ENCODE measurements around the gene MRPL28. TPM values are rescaled to one million over a fixed set of nuclear protein-coding genes. Genes with fewer than 3 reads are reported as not detected.
"Not testable (repeated sequence)": the region's sequence is repeated elsewhere in the genome, so short reads cannot be mapped to it uniquely, and the experiment has no call there.

Gene MRPL28
- total RNA-seq = 10 to 100 TPM; 57.9 to 68.2 (median 63.0) TPM

GRCh38 chr16:370443-370842 is at the start of gene MRPL28:
Gene MRPL28 (minus strand): TSS chr16:370538. CDS start chr16:370218, 320 bp downstream.
- H3K27me3 ChIP-seq = no peaks in the 10 kb centered on the region
- H3K4me3 ChIP-seq = peak within 1 kb of the TSS; percentile 42 to 73 (median 56)
- no peak for TF ChIP-seq POLR2A (IDR thresholded peaks at IDR 0.05)
- TF ChIP-seq, protein P1, sequence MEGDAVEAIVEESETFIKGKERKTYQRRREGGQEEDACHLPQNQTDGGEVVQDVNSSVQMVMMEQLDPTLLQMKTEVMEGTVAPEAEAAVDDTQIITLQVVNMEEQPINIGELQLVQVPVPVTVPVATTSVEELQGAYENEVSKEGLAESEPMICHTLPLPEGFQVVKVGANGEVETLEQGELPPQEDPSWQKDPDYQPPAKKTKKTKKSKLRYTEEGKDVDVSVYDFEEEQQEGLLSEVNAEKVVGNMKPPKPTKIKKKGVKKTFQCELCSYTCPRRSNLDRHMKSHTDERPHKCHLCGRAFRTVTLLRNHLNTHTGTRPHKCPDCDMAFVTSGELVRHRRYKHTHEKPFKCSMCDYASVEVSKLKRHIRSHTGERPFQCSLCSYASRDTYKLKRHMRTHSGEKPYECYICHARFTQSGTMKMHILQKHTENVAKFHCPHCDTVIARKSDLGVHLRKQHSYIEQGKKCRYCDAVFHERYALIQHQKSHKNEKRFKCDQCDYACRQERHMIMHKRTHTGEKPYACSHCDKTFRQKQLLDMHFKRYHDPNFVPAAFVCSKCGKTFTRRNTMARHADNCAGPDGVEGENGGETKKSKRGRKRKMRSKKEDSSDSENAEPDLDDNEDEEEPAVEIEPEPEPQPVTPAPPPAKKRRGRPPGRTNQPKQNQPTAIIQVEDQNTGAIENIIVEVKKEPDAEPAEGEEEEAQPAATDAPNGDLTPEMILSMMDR (IDR thresholded peaks at IDR 0.05) = no peak
- peak within 1 kb of the TSS; percentile 61 to 84 (median 76) for H3K27ac ChIP-seq
- intact Hi-C loops (cut with DNase I) = no loop called here
- H3K4me1 ChIP-seq = peaks cover 16 to 25% (median 16%) of the 10 kb centered on the region in 3 donors
- WGBS, 2 donors = 2 to 4% methylated on average over 11 to 14 of the region's 30 CpGs
- no peaks in the 10 kb centered on the region for H3K9me3 ChIP-seq
- DNase-seq = peak; percentile 82
- H3K36me3 ChIP-seq = peaks cover 14 to 77% (median 27%) of the 10 kb centered on the region in 3 donors

DNA sequence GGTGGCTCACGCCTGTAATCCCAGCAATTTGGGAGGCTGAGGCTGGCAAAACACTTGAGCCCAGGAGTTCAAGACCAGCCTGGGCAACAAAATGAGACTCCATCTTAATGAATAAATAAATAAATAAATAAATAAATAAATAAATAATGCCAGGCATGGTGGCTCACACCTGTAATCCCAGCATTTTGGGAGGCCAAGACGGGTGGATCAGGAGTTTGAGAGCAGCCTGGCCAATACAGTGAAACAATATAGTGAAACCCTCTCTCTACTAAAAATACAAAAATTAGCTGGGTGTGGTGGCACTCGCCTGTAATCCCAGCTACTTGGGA is 44.8 kb upstream of the MRPL28 start:
- DNase-seq; intact Hi-C loops (cut with DNase I); H3K27me3 ChIP-seq; H3K27ac ChIP-seq; H3K4me3 ChIP-seq; H3K9me3 ChIP-seq; H3K4me1 ChIP-seq: not testable (repeated sequence)
- WGBS, 2 donors = 75 to 95% methylated on average over 2 to 3 of the region's 3 CpGs
- peaks cover 0 to 22% (median 5%) of the 10 kb centered on the region in 3 donors for H3K36me3 ChIP-seq

- Histone ChIP-seq H3K4me3 (no peak overlapping the region), H3K4me1 (no peaks in the 10 kb centered on the region), H3K36me3 (peaks cover 0 to 28% (median 5%) of the 10 kb centered on the region in 3 donors), H3K9me3 (no peaks in the 10 kb centered on the region), H3K27ac (no peak overlapping the region), H3K27me3 (no peaks in the 10 kb centered on the region)
- DNase-seq = no peak
- intact Hi-C loops (cut with DNase I) = no loop called here
- 76% methylated on average over 19 of the region's 21 CpGs; no CpG with 5 or more reads in 1 of the 2 donors for WGBS, 2 donors
- TF ChIP-seq, protein P1 (IDR thresholded peaks at IDR 0.05) = no peak
- TF ChIP-seq POLR2A (IDR thresholded peaks at IDR 0.05) = no peak
Measured at GRCh38 chr16:414395-415169, 44.2 kb upstream of the MRPL28 start.

DNA sequence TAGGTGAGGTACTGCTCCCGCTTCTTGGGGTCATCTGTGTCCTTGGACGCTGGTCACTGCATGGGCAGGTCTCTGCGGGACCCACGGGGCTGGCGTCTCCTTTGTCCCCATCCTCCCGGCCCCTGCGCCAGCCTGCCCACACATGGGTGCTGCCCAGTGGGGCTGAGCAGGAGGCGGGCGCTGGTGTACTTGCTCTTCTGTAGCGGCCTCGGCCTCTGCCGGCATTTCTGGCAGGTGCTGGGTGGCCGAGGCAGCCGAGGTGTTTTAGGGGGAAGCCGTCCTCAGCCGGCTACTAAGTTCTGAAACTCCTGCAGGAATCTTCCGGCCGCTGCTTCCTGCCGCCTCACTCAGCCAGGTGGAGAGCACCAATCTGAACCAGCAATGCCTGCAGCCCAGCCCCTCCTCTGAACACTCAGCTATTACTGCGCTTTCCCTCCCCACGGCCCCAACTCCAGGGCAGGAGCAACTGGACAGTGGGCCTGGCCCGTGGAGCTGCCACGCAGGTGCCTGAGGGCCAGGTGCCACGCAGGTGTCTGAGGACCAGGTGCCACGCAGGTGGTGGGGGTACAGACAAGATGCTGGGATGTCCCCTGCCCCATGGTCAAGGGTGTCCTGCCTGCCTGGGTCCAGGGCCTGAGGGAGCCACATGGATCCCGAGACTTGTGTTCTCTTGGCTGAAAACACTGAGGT is 41.4 kb upstream of the MRPL28 start:
- no peaks in the 10 kb centered on the region for H3K9me3 ChIP-seq
- no peaks in the 10 kb centered on the region for H3K27me3 ChIP-seq
- no peak for TF ChIP-seq POLR2A (IDR thresholded peaks at IDR 0.05)
- TF ChIP-seq, protein P1 (IDR thresholded peaks at IDR 0.05) = no peak
- DNase-seq = no peak
- 93 to 100% methylated on average over 1 to 21 of the region's 26 CpGs for WGBS, 2 donors
- intact Hi-C loops (cut with DNase I) = no loop called here
- H3K4me1 ChIP-seq = no peaks in the 10 kb centered on the region
- H3K27ac ChIP-seq = no peak overlapping the region
- peaks cover 0 to 45% (median 5%) of the 10 kb centered on the region in 3 donors for H3K36me3 ChIP-seq
- no peak overlapping the region for H3K4me3 ChIP-seq

GRCh38 chr16:410516-411178 is 40.3 kb upstream of the MRPL28 start:
- intact Hi-C loops (cut with DNase I) = no loop called here
- Histone ChIP-seq H3K27me3 (no peaks in the 10 kb centered on the region), H3K36me3 (peaks cover 0 to 45% (median 5%) of the 10 kb centered on the region in 3 donors), H3K4me3 (no peak overlapping the region), H3K27ac (no peak overlapping the region), H3K9me3 (no peaks in the 10 kb centered on the region), H3K4me1 (no peaks in the 10 kb centered on the region)
- no peak for DNase-seq
- 95% methylated on average over 11 of the region's 36 CpGs; no CpG with 5 or more reads in 1 of the 2 donors for WGBS, 2 donors
- no peak for TF ChIP-seq POLR2A (IDR thresholded peaks at IDR 0.05)
- TF ChIP-seq, protein P1 (IDR thresholded peaks at IDR 0.05) = no peak
